ACHN (cell line): Measurements from ENCODE around the gene PRDX6.
"Not testable (repeated sequence)": the region's sequence is repeated elsewhere in the genome, so short reads cannot be mapped to it uniquely, and the experiment has no call there.

Experiments used
- DNase-seq: peaks from one replicate; pipeline ENCODE4 v3.0.0-alpha.2; 2015
- in situ Hi-C: cut with HindIII; loops from 2 replicates; pipeline ENCODE4 v1.10.0; 2017; ENCODE audit warnings: low sequenced_read_pairs, low pct_ligation_motif_present, low pct_unique_long_range_greater_than_20kb

PRDX6 gene

GRCh38 chr1:173459885-173460284, 17.2 kb upstream of the PRDX6 start:
- in situ Hi-C loops: no loop called here
- no peak for DNase-seq

- DNase-seq, in situ Hi-C loops: not testable (repeated sequence)
Observed at GRCh38 chr1:173462666-173463065, 14.5 kb upstream of the PRDX6 start.

GRCh38 chr1:173464185-173464584, 12.9 kb upstream of the PRDX6 start:
- in situ Hi-C loops, DNase-seq: not testable (repeated sequence)

- in situ Hi-C loops: no loop called here
Observed at GRCh38 chr1:173467426-173467825, 9.7 kb upstream of the PRDX6 start.

GRCh38 chr1:173469656-173470055, 7.5 kb upstream of the PRDX6 start:
- no peak for DNase-seq
- in situ Hi-C loops: no loop called here

More at GRCh38 chr1:173467426-173467825, 9.7 kb upstream of the PRDX6 start:
- no peak for DNase-seq

- DNase-seq: no peak
- in situ Hi-C loops: no loop called here
Observed at GRCh38 chr1:173470608-173471007, 6.5 kb upstream of the PRDX6 start.

GRCh38 chr1:173473599-173474011, 3.5 kb upstream of the PRDX6 start:
- in situ Hi-C loops: no loop called here
- DNase-seq: peak; percentile 18

GRCh38 chr1:173474097-173474779, 2.9 kb upstream of the PRDX6 start:
- in situ Hi-C loops: no loop called here
- DNase-seq: no peak

GRCh38 chr1:173474780-173475421, 2.2 kb upstream of the PRDX6 start:
- in situ Hi-C loops, DNase-seq: not testable (repeated sequence)

- in situ Hi-C loops: no loop called here
- peak; percentile 16 for DNase-seq
Observed at GRCh38 chr1:173475564-173476196, 1.5 kb upstream of the PRDX6 start.

GRCh38 chr1:173476197-173476664, 904 bp upstream of the PRDX6 start:
- in situ Hi-C loops: no loop called here

GRCh38 chr1:173476665-173477285, 360 bp upstream of the PRDX6 start:
- in situ Hi-C loops: no loop called here
- DNase-seq: peak; percentile 87

More at GRCh38 chr1:173476197-173476664, 904 bp upstream of the PRDX6 start:
- DNase-seq: no peak

- DNase-seq: peak; percentile 59
- in situ Hi-C loops: no loop called here
Observed at GRCh38 chr1:173478094-173478674, 1.0 kb downstream of the PRDX6 start.

- no peak for DNase-seq
- in situ Hi-C loops: no loop called here
Observed at GRCh38 chr1:173479649-173480048, 2.5 kb downstream of the PRDX6 start.

GRCh38 chr1:173481195-173481772, 4.1 kb downstream of the PRDX6 start:
- in situ Hi-C loops: no loop called here
- DNase-seq: no peak

- DNase-seq: no peak
- in situ Hi-C loops: no loop called here
Observed at GRCh38 chr1:173482683-173483082, 5.5 kb downstream of the PRDX6 start.

GRCh38 chr1:173484276-173484675, 7.1 kb downstream of the PRDX6 start:
- in situ Hi-C loops: no loop called here
- no peak for DNase-seq

GRCh38 chr1:173485401-173485800, 8.3 kb downstream of the PRDX6 start:
- in situ Hi-C loops: no loop called here
- DNase-seq: no peak
